Aorta (tissue), 5 donors: ENCODE data around the gene CRB1. TPM values are rescaled to one million over a fixed set of nuclear protein-coding genes. Genes with fewer than 3 reads are reported as not detected.

Source experiments
- ATAC-seq: fragments of 200-7000 bp; cut with Tn5 transposase; one replicate; pipeline ENCODE4 v1.9.1; 2022; ENCODE audit warnings: moderate library complexity; ENCODE audit not compliant: low FRiP score
- DNase-seq, 2 donors: peaks; one replicate each; pipeline ENCODE4 v3.0.0-alpha.2; 2020
- H3K27ac ChIP-seq, 2 donors: one replicate each; pipeline ENCODE4 v1.5.1; 2013; ENCODE audit warnings: low read length in 2 of 2, mild to moderate bottlenecking in 2 of 2, moderate library complexity in 2 of 2, control low read depth in 1 of 2, inconsistent platforms in 1 of 2, low read depth in 1 of 2
- H3K27me3 ChIP-seq, 2 donors: one replicate each; pipeline ENCODE4 v1.6.1; 2013; ENCODE audit warnings: control low read depth in 1 of 2, low read length in 1 of 2, mild to moderate bottlenecking in 1 of 2, moderate library complexity in 1 of 2; ENCODE audit not compliant: insufficient read depth in 2 of 2, control insufficient read depth in 1 of 2
- H3K36me3 ChIP-seq, 2 donors: one replicate each; pipeline ENCODE4 v1.6.1; 2013; ENCODE audit warnings: control low read depth in 1 of 2, low read length in 1 of 2, mild to moderate bottlenecking in 1 of 2; ENCODE audit not compliant: insufficient read depth in 2 of 2, control insufficient read depth in 1 of 2
- H3K4me1 ChIP-seq, 2 donors: one replicate each; pipeline ENCODE4 v1.6.1; 2013; ENCODE audit warnings: low read length in 2 of 2, control low read depth in 1 of 2, mild to moderate bottlenecking in 1 of 2, moderate library complexity in 1 of 2; ENCODE audit not compliant: insufficient read depth in 2 of 2, control insufficient read depth in 1 of 2
- H3K4me3 ChIP-seq, 2 donors: one replicate each; pipeline ENCODE4 v1.5.1; 2013; ENCODE audit warnings: low read length in 2 of 2, control low read depth in 1 of 2, mild to moderate bottlenecking in 1 of 2
- H3K9me3 ChIP-seq: one replicate; pipeline ENCODE4 v1.6.1; 2013; ENCODE audit warnings: mild to moderate bottlenecking, low read length; ENCODE audit not compliant: control insufficient read depth
- WGBS, 2 donors: extraction: QIAGEN DNeasy Blood & Tissue Kit; methylation state at CpG; one replicate each; pipeline ENCODE4 v1.1.7; 2013; 5-methylcytosine and 5-hydroxymethylcytosine counted together
- intact Hi-C, 2 donors: fragments of 100-400 bp; cut with DNase I; formaldehyde crosslinking; loops; one replicate each; pipeline versions ENCODE4 v1.14.2 to v1.15.0; 2022
- polyA plus RNA-seq, 2 donors: library from polyadenylated mRNA; stranded (reverse); fragments of 200-250 nt; gene quantifications; one replicate each; pipeline ENCODE4 v1.2.3, GENCODE V29; 2013
- total RNA-seq, 2 donors: library from RNA; stranded (reverse); fragmentation: NEBNext Ultra II Directional; extraction: Animal tissue kit (Norgen Biotek cat#: 25700); gene quantifications; one replicate each; pipeline ENCODE4 v1.2.1, GENCODE V29; 2021
- donor health status: healthy with polysubstance abuse.
- donor health status: Bipolar disorder and iron deficiency.
- donor health status: DM: no; HTN: no; CAD: no.
- donor health status: DM: no; HTN: no; CAD: no.
- donor health status: DM: yes; HTN: yes; CAD: no.

CRB1 gene
- total and polyA plus RNA-seq, 4 donors, result under 0.01 to 0.16 (median 0.15) TPM; not detected in 1

DNA sequence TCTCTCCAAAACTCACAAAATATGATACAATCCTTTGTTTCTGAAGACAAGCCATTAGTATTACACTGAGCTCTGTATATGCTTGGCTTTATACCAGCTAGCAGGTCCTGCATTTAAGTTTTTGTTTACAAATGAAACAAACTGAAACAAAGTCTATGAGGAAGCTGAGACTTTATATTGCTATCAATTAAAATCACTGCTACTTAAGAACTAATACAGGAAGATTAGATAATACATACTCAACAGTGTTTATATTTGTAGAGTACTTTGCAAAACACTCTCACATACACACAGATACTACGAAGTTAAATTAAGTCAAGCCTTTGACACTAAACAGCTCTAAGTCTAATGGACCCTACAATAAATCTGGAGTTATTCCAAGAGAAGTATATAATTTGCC, 247.4 kb downstream of the CRB1 start:
- no peak overlapping the region for H3K4me3 ChIP-seq
- no peaks in the 10 kb centered on the region for H3K27me3 ChIP-seq
- ATAC-seq (no peak), DNase-seq (no peak)
- H3K9me3 ChIP-seq, result no peaks in the 10 kb centered on the region
- no peaks in the 10 kb centered on the region for H3K4me1 ChIP-seq
- H3K36me3 ChIP-seq, result peaks cover 0 to 2% of the 10 kb centered on the region in 2 donors
- no peak overlapping the region for H3K27ac ChIP-seq
- intact Hi-C loops, result no loop called here
- WGBS, 2 donors, result 82 to 84% methylated on average over 1 of the region's 1 CpG

DNA sequence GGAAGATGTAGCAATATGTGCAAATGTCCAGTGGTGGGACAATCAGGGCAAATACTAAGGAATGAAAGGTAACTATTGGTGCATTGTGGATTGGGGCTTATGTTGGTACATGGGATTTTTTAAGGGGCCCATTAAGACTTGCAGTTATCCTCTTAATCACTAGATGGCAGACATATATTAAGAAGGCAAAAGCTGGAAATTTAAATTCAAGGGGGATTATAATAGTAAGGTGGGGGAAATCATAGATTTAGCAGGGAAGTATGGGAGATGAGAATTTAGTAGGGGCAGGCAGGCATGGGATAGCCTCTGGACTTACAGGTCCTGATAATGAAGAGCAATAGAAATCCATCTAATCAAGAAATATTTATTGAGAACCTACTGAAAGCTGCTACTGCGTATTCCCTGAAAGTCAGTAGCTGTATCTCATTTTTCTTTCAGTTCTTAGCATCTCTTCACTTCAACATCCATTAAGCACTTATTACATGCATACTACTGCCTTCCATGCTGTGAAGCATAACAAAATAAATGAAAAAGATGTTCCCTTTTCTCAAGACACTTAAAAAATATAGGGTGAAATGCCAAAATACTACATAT, 251.8 kb downstream of the CRB1 start:
- ATAC-seq (no peak), DNase-seq (no peak)
- 92 to 99% methylated on average over 1 of the region's 1 CpG for WGBS, 2 donors
- intact Hi-C loops, result loop anchor here (10.0 kb wide), 3 partner anchors 125 to 945 kb away; partner anchors contain the start of gene C1orf53 (in 2 of the 2)
- Histone ChIP-seq H3K27me3 (no peaks in the 10 kb centered on the region), H3K36me3 (no peaks in the 10 kb centered on the region), H3K4me3 (no peak overlapping the region), H3K27ac (no peak overlapping the region), H3K9me3 (no peaks in the 10 kb centered on the region), H3K4me1 (no peaks in the 10 kb centered on the region)

GRCh38 chr1:197521118-197521739, 253.2 kb downstream of the CRB1 start:
- no peaks in the 10 kb centered on the region for H3K27me3 ChIP-seq
- H3K9me3 ChIP-seq, result no peaks in the 10 kb centered on the region
- ATAC-seq (no peak), DNase-seq (no peak)
- intact Hi-C loops, result loop anchor here (10.0 kb wide), 3 partner anchors 126 to 944 kb away; partner anchors contain the start of gene C1orf53 (in 2 of the 2)
- no peak overlapping the region for H3K27ac ChIP-seq
- H3K4me1 ChIP-seq, result no peaks in the 10 kb centered on the region
- H3K4me3 ChIP-seq, result no peak overlapping the region
- H3K36me3 ChIP-seq, result no peaks in the 10 kb centered on the region
- 62 to 64% methylated on average over 2 of the region's 2 CpGs for WGBS, 2 donors

DNA sequence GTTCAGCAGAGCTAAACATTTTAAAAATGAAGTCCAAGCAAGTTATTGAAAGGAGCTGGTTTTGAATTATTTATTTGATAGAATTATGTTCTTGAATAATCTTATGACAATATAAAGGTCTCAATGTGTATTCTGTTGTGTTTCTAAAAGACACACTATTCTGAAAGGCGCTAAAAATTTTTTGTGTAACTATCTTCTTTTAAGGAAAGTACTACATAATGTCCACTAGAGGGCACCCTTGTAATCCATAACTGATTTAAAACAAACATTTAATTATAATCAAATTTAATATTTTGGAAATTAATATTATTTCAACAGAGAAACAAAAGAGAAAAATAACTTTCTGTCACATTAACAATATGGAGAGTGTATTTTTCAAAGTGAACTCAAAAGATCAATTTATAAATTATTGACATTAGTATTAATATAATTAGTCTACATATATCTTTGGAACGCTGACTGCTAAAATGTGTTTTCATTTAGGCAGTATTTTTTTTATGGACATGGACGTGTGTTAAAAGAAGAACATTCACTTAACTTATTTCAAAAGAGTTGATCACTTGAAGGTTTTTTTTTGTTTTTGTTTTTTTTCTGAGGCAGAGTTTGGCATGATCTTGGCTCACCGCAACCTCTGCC, 258.8 kb downstream of the CRB1 start:
- ATAC-seq, result no peak
- intact Hi-C loops, result loop anchor here (10.0 kb wide), 3 partner anchors 132 to 938 kb away; partner anchors contain the start of gene C1orf53 (in 2 of the 2)
- Histone ChIP-seq H3K9me3 (no peaks in the 10 kb centered on the region), H3K4me1 (no peaks in the 10 kb centered on the region), H3K4me3 (no peak overlapping the region), H3K27me3 (no peaks in the 10 kb centered on the region), H3K36me3 (no peaks in the 10 kb centered on the region), H3K27ac (no peak overlapping the region)
- WGBS, 2 donors, result 61 to 64% methylated on average over 4 of the region's 4 CpGs
- no peak for DNase-seq

Other genes with a start within 250 kb of the CRB1 start
- gene F13B, start 201.0 kb upstream of the CRB1 start, total RNA-seq, result not detected
- not detected for gene F13B, start 201.0 kb upstream of the CRB1 start, polyA plus RNA-seq
- gene ASPM, start 121.6 kb upstream of the CRB1 start, total RNA-seq, result 1 to 10 TPM in 1 of 2 donors, under 1 TPM in 1; 0.42 to 1.6 TPM
- under 1 TPM; 0.15 to 0.25 TPM for gene ASPM, start 121.6 kb upstream of the CRB1 start, polyA plus RNA-seq
- 10 to 100 TPM; 16.3 to 17.4 TPM for gene ZBTB41, start 67.0 kb upstream of the CRB1 start, total RNA-seq
- 1 to 10 TPM; 4.6 to 5.8 TPM for gene ZBTB41, start 67.0 kb upstream of the CRB1 start, polyA plus RNA-seq